Vagina (tissue), 2 donors: Measurements from ENCODE around the gene TIGD2. TPM values are rescaled to one million over a fixed set of nuclear protein-coding genes. Genes with fewer than 3 reads are reported as not detected.

Experiments used
- DNase-seq, 2 donors: peaks; one replicate each; pipeline ENCODE4 v3.0.0-alpha.2; 2017; ENCODE audit errors: extremely low spot score in 2 of 2
- H3K27ac ChIP-seq: fragments of 200-600 bp; sonication (generic); one replicate; pipeline ENCODE4 v1.5.1; 2019
- H3K27me3 ChIP-seq: fragments of 200-600 bp; sonication (generic); one replicate; pipeline ENCODE4 v1.5.1; 2019
- H3K36me3 ChIP-seq, 2 donors: fragments of 200-600 bp; sonication (generic); one replicate each; pipeline ENCODE4 v1.5.1; 2017 to 2019
- H3K4me1 ChIP-seq: fragments of 200-600 bp; sonication (generic); one replicate; pipeline ENCODE4 v1.5.1; 2019
- H3K4me3 ChIP-seq, 2 donors: fragments of 200-600 bp; sonication (generic); 1 replicate in 1 of 2; 2 replicates in 1 of 2; pipeline ENCODE4 v1.5.1; 2016 to 2019
- H3K9me3 ChIP-seq: fragments of 200-600 bp; sonication (generic); one replicate; pipeline ENCODE4 v1.5.1; 2019
- POLR2A ChIP-seq, 2 donors: fragments of 450-650 bp; IDR thresholded peaks; one replicate each; pipeline ENCODE4 v1.6.1; 2017; ENCODE audit warnings: antibody characterized with exemption in 2 of 2, mild to moderate bottlenecking in 2 of 2, moderate library complexity in 2 of 2
- POLR2AphosphoS5 ChIP-seq, 2 donors: sonication (generic); formaldehyde crosslinking; IDR thresholded peaks; one replicate each; pipeline ENCODE4 v1.9.0; 2017; ENCODE audit warnings: antibody characterized with exemption in 2 of 2, mild to moderate bottlenecking in 2 of 2, low read depth in 1 of 2; ENCODE audit not compliant: insufficient read depth in 1 of 2
- intact Hi-C: fragments of 100-400 bp; cut with DNase I; formaldehyde crosslinking; loops from one replicate; pipeline ENCODE4 v1.15.1; 2023
- total RNA-seq: library from RNA; depleted of rRNA; stranded (reverse); fragments of >200 nt; gene quantifications from one replicate; pipeline ENCODE4 v1.2.3, GENCODE V29; 2016
- TF ChIP-seq, protein P1 (sequence below), 3 experiments: fragments of 450-650 bp in 2 of 3; fragments of 200-600 bp in 1 of 3; sonication (generic) in 1 of 3; IDR thresholded peaks; one replicate each; pipeline ENCODE4 v1.5.1; 2017 to 2019; ENCODE audit warnings: antibody characterized with exemption in 3 of 3, mild to moderate bottlenecking in 2 of 3, moderate library complexity in 2 of 3

TIGD2 gene
- total RNA-seq, 1 donor from 2014 or later: 4.4 TPM

DNA sequence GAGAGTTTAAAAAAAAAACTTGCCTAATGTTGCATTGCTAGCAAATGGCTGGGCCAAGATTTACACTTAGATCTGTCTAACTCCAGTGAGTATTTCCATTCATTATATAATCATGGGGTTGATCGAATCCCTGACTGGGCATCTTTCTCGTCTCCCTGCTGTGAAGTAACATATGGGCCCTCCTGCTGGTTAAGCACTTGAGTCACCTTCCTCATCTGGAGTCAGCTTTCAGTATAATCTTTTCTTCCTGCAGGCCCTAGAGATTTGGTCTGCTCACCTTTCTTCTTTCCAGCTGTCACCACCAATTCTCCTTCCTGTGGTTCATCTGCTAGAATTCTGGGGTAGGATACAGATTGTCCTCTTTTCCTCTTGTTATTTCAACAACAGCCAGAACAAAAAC is 41.6 kb downstream of the TIGD2 start:
- Histone ChIP-seq H3K27ac (no peak overlapping the region), H3K9me3 (no peaks in the 10 kb centered on the region), H3K27me3 (no peaks in the 10 kb centered on the region), H3K36me3 (no peaks in the 10 kb centered on the region), H3K4me3 (no peak overlapping the region), H3K4me1 (no peaks in the 10 kb centered on the region)
- no peak for DNase-seq
- intact Hi-C loops: no loop called here
- TF ChIP-seq, protein P1, sequence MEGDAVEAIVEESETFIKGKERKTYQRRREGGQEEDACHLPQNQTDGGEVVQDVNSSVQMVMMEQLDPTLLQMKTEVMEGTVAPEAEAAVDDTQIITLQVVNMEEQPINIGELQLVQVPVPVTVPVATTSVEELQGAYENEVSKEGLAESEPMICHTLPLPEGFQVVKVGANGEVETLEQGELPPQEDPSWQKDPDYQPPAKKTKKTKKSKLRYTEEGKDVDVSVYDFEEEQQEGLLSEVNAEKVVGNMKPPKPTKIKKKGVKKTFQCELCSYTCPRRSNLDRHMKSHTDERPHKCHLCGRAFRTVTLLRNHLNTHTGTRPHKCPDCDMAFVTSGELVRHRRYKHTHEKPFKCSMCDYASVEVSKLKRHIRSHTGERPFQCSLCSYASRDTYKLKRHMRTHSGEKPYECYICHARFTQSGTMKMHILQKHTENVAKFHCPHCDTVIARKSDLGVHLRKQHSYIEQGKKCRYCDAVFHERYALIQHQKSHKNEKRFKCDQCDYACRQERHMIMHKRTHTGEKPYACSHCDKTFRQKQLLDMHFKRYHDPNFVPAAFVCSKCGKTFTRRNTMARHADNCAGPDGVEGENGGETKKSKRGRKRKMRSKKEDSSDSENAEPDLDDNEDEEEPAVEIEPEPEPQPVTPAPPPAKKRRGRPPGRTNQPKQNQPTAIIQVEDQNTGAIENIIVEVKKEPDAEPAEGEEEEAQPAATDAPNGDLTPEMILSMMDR (IDR thresholded peaks at IDR 0.05): no peak
- no peak for TF ChIP-seq POLR2A (IDR thresholded peaks at IDR 0.05)
- no peak for TF ChIP-seq POLR2AphosphoS5 (IDR thresholded peaks at IDR 0.05; ENCODE audit: insufficient read depth in 1 of 2, low read depth in 1 of 2)

DNA sequence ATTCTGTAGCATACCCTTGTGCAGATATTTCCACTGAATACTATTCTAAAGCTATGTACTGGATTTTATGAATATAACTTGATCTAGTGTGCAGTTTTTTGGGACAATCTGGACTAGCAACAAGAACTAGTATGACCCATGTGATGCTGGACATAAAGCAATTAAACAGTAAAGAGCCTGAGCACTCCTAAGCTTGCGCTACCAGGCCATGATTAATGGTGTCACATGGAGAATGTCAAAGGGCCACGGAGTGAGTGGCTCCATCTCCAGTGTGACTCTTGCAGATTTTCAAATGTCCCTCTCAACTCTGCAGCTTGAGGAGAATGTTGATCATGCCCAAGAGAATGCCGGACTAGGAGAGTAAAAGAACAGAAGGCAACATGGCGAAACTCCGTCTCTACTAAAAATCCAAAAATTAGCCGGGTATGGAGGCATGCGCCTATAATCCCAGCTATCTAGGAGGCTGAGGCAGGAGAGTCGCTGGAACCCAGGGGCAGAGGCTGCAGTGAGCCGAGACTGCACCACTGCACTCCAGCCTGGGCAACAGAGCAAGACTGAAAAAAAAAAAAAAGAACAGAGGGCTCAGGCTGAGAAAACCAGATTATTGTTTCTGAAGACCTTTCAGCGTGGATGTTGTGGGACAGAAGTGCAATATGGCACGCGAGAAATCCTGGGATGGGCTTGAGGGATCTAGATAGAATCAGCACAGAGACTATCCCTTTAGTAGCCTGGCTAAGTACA is 45.0 kb downstream of the TIGD2 start:
- DNase-seq: no peak
- no peak overlapping the region for H3K4me3 ChIP-seq
- no peaks in the 10 kb centered on the region for H3K9me3 ChIP-seq
- no peaks in the 10 kb centered on the region for H3K4me1 ChIP-seq
- no peaks in the 10 kb centered on the region for H3K27me3 ChIP-seq
- intact Hi-C loops: no loop called here
- no peaks in the 10 kb centered on the region for H3K36me3 ChIP-seq
- TF ChIP-seq, protein P1 (IDR thresholded peaks at IDR 0.05): no peak
- TF ChIP-seq POLR2A (IDR thresholded peaks at IDR 0.05): no peak
- no peak for TF ChIP-seq POLR2AphosphoS5 (IDR thresholded peaks at IDR 0.05; ENCODE audit: insufficient read depth in 1 of 2, low read depth in 1 of 2)
- no peak overlapping the region for H3K27ac ChIP-seq

DNA sequence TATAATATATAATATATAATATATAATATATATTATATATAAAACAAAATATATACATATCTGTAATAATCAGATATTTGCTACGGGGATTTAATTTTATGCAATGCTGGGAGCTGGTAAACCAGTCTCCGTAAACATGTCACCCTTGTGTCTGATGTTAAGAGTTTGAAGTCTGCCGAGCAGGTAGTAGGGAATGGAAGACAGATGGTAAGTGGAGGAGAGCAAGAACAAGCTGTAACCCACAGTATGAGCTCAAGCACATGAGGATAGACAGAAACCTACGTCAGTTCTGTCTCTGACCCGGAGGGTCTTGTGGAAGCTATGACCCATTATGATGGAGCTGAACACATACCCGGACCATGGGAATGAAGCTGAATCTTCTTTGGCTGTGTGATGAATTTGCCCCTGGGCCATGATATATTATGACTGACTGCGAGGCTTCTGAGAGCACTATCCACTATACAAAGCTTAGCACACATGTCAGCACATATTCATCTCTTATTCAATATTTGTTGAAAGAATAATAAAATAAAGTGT is 46.2 kb downstream of the TIGD2 start:
- Histone ChIP-seq H3K36me3 (no peaks in the 10 kb centered on the region), H3K9me3 (no peaks in the 10 kb centered on the region), H3K27ac (no peak overlapping the region), H3K27me3 (no peaks in the 10 kb centered on the region), H3K4me1 (no peaks in the 10 kb centered on the region), H3K4me3 (no peak overlapping the region)
- TF ChIP-seq POLR2AphosphoS5 (IDR thresholded peaks at IDR 0.05; ENCODE audit: insufficient read depth in 1 of 2, low read depth in 1 of 2) (no peak), POLR2A (IDR thresholded peaks at IDR 0.05) (no peak)
- TF ChIP-seq, protein P1 (IDR thresholded peaks at IDR 0.05): no peak
- no peak for DNase-seq
- intact Hi-C loops: no loop called here

DNA sequence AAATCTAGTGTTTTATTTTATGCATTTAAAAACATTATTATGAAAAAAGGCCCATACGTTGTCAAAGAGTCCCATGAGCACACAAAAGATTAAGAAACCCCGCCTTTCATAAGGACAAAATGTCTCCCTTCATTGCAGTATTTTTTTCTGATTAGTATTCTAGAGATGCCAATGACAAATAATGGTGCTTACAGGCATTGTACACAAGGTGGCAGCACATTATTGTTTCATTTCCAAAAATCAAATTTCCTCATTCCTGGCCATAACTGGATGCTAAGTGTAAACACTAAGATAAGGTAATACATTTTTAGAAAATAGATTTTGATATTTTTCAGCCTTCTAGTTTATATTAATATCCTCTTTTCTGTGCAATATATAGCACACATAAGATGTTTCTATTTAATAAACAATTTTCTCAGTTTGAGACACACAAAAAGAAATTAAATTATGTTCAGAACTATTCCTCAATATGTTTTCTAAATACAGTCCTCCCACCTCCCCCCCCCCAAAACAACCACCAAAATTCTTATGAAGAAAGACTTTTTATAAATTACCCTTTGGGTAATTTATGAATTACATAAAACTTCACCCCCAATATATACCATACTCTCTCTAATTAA is 47.7 kb downstream of the TIGD2 start:
- Histone ChIP-seq H3K27ac (no peak overlapping the region), H3K4me1 (no peaks in the 10 kb centered on the region), H3K9me3 (no peaks in the 10 kb centered on the region), H3K4me3 (no peak overlapping the region), H3K36me3 (no peaks in the 10 kb centered on the region), H3K27me3 (no peaks in the 10 kb centered on the region)
- intact Hi-C loops: no loop called here
- TF ChIP-seq POLR2AphosphoS5 (IDR thresholded peaks at IDR 0.05; ENCODE audit: insufficient read depth in 1 of 2, low read depth in 1 of 2): peak in 1 of 2 donors; percentile 32
- TF ChIP-seq, protein P1 (IDR thresholded peaks at IDR 0.05): peak in 2 of 3 experiments; percentile 66 to 68
- TF ChIP-seq POLR2A (IDR thresholded peaks at IDR 0.05): no peak
- DNase-seq: no peak

DNA sequence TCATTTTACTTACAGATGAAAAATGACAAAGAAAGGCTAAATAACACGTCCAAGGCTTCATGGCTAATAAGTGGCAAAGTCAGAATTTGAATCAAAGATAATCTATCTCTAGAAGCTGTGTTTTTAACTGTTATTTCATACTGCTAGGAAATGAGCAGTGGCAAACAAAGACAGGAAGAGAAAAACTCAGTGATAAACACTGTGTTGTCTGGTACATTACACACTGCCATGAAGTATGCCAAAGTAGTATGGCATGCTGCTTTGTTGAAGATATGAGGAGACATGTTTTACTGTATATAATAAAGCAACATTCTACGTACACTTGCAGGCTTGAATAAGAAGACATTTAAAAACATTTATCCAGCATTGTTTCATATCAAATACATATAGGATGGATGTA is 49.5 kb downstream of the TIGD2 start:
- intact Hi-C loops: no loop called here
- DNase-seq: no peak

More for the DNA sequence above, 49.5 kb downstream of the TIGD2 start:
- no peak overlapping the region for H3K4me3 ChIP-seq
- H3K27ac ChIP-seq: no peak overlapping the region
- no peaks in the 10 kb centered on the region for H3K36me3 ChIP-seq
- H3K9me3 ChIP-seq: no peaks in the 10 kb centered on the region
- TF ChIP-seq POLR2A (IDR thresholded peaks at IDR 0.05): no peak
- no peak for TF ChIP-seq POLR2AphosphoS5 (IDR thresholded peaks at IDR 0.05; ENCODE audit: insufficient read depth in 1 of 2, low read depth in 1 of 2)
- TF ChIP-seq, protein P1 (IDR thresholded peaks at IDR 0.05): no peak
- H3K4me1 ChIP-seq: no peaks in the 10 kb centered on the region
- no peaks in the 10 kb centered on the region for H3K27me3 ChIP-seq
